Activated CD8-positive, alpha-beta memory T cell treated with anti-CD3 and anti-CD28 coated beads, Interleukin-2, amount 10 ng/mL, durations not matched to agents 7 days and 5 days (primary cell): Measurements from ENCODE around the gene IGSF5. TPM values are rescaled to one million over a fixed set of nuclear protein-coding genes. Genes with fewer than 3 reads are reported as not detected.
"Not testable (repeated sequence)": the region's sequence is repeated elsewhere in the genome, so short reads cannot be mapped to it uniquely, and the experiment has no call there.

ENCODE experiments used
- ATAC-seq: fragments of 150-1000 bp; cut with Tn5 transposase; one replicate; pipeline ENCODE4 v1.10.0; 2021; ENCODE audit warnings: moderate library complexity
- CTCF ChIA-PET: fragments of 350-600 bp; sonication (Branson Sonifier 250); formaldehyde crosslinking; loops from one replicate; lab custom pipeline; 2021; ENCODE audit warnings: antibody characterized with exemption; lab: Charles Lee
- DNase-seq: peaks from one replicate; pipeline ENCODE4 v3.0.0-alpha.2; 2020
- H3K27ac Mint-ChIP-seq: one replicate; pipeline ENCODE4 v1.8.0; 2021; ENCODE audit warnings: mild to moderate bottlenecking, mixed read lengths
- H3K27me3 Mint-ChIP-seq: one replicate; pipeline ENCODE4 v1.8.0; 2021; ENCODE audit warnings: mixed read lengths
- H3K36me3 Mint-ChIP-seq: one replicate; pipeline ENCODE4 v1.8.0; 2021; ENCODE audit warnings: mild to moderate bottlenecking, mixed read lengths
- H3K4me1 Mint-ChIP-seq: one replicate; pipeline ENCODE4 v1.8.0; 2021; ENCODE audit warnings: mixed read lengths
- H3K4me3 Mint-ChIP-seq: one replicate; pipeline ENCODE4 v1.8.0; 2021; ENCODE audit warnings: mild to moderate bottlenecking, moderate library complexity, mixed read lengths
- H3K9me3 Mint-ChIP-seq: one replicate; pipeline ENCODE4 v1.8.0; 2022; ENCODE audit warnings: low read depth, mixed read lengths
- total RNA-seq, 2 experiments: library from RNA; stranded (reverse); gene quantifications; one replicate each; pipeline ENCODE4 v1.2.3, GENCODE V29; 2021

The IGSF5 gene
- total RNA-seq, 2 experiments from 2014 or later = not detected

DNA sequence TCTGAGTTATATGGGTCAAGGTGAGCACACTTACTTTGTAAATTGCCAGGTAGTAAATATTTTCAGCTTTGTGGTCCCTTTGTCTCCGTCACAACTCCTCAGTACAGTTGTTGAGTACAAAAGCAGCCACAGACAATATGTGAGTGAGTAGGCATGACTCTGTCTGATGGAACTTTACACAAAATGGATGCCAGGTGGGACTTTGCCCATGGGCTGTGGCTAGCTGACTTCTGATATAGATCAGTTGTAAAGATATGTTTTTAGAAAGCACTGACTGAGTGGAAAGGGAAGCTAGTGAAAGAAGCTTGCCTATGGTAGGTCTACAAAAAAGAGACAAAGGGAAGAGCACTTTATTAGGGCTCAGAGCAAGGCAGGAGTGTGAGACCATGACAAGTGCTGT lies 23.1 kb upstream of the IGSF5 start:
- no peak for ATAC-seq
- Mint-ChIP-seq H3K4me3 (no peak overlapping the region), H3K9me3 (no peaks in the 10 kb centered on the region), H3K27ac (no peak overlapping the region), H3K36me3 (no peaks in the 10 kb centered on the region), H3K27me3 (peaks cover 2% of the 10 kb centered on the region), H3K4me1 (no peaks in the 10 kb centered on the region)
- DNase-seq = no peak
- CTCF ChIA-PET = no interaction called here

DNA sequence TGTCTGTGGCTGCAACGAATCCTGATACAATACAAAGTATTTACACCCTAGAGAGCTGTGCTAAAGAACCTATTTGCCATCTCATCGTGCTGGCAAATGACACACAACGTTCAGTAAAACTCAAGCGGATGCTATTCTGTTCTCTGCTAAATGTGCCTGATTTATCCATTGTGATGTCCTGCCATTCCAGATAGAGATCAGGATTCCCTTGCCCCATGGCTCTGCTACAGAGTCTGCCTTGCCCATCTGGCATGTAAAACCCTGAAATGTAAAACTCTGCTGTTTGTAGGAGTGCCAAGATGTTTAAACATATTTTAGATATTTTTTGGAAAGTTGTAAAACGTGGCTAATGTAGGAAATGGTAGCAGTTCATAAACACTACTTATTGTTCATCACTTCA lies 20.0 kb upstream of the IGSF5 start:
- H3K4me3 Mint-ChIP-seq = no peak overlapping the region
- no peaks in the 10 kb centered on the region for H3K4me1 Mint-ChIP-seq
- DNase-seq (no peak), ATAC-seq (no peak)
- CTCF ChIA-PET = no interaction called here
- H3K9me3 Mint-ChIP-seq = no peaks in the 10 kb centered on the region
- H3K27me3 Mint-ChIP-seq = no peaks in the 10 kb centered on the region
- no peaks in the 10 kb centered on the region for H3K36me3 Mint-ChIP-seq
- no peak overlapping the region for H3K27ac Mint-ChIP-seq

DNA sequence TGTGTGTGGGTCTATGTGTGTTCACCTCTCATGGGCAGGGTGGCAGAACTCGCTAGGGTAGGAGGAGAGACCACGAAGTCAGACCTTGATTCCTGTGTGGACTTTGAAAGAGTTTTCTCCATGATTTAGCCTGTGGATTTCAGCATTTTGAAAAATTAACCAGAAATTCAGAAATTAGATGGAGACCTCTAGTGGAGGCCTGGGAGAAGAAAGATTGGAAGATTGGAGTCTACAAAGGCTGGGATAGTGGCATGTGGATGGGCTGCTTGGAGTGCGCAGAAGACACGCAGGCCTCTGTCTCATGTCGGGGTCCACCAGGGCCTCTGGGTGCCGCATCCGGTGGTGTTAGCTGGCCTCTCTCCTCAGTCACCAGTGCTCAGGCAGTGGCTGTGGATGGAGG lies 18.9 kb upstream of the IGSF5 start:
- no peaks in the 10 kb centered on the region for H3K27me3 Mint-ChIP-seq
- no peak overlapping the region for H3K27ac Mint-ChIP-seq
- H3K4me3 Mint-ChIP-seq = no peak overlapping the region
- DNase-seq = no peak
- H3K4me1 Mint-ChIP-seq = no peaks in the 10 kb centered on the region
- H3K9me3 Mint-ChIP-seq = no peaks in the 10 kb centered on the region
- ATAC-seq = no peak
- H3K36me3 Mint-ChIP-seq = no peaks in the 10 kb centered on the region
- CTCF ChIA-PET = no interaction called here

DNA sequence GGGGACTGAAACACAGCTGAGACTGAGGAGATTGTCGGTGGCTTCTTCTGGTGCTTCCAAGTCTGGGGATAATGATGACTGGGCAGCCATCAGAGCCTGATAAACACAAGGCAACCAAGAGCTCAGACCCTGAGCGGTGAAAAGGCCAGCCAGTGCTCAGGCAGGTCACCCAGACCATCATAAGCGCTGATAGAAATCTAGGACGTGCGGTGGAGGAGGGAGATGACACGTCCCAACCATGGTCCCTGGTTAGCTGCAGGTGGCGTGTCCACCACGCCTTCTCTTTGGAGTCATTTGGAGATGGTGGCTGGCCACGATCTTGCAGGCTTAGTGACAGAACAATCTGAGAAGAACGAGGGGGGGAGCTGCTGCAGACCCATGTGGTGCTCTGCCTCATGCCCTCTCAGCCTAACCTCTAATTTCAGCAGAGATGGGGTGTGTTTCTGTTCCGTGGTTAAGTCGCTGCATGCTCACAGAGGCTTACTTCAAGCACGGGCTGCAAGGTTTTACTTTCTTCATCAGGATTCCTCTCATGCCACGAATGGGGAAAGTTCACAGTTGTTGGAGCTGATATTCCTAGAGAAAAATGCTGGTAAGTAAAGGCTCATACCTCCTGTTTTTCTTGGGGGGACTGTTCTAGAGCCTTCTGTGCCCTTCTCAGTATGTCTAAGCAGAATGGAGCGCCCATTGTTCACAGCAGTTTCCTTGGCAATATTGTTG lies 17.4 kb upstream of the IGSF5 start:
- no peaks in the 10 kb centered on the region for H3K36me3 Mint-ChIP-seq
- H3K9me3 Mint-ChIP-seq = no peaks in the 10 kb centered on the region
- DNase-seq = no peak
- no peak overlapping the region for H3K4me3 Mint-ChIP-seq
- CTCF ChIA-PET = no interaction called here
- H3K27ac Mint-ChIP-seq = no peak overlapping the region
- no peaks in the 10 kb centered on the region for H3K4me1 Mint-ChIP-seq
- no peaks in the 10 kb centered on the region for H3K27me3 Mint-ChIP-seq
- no peak for ATAC-seq

DNA sequence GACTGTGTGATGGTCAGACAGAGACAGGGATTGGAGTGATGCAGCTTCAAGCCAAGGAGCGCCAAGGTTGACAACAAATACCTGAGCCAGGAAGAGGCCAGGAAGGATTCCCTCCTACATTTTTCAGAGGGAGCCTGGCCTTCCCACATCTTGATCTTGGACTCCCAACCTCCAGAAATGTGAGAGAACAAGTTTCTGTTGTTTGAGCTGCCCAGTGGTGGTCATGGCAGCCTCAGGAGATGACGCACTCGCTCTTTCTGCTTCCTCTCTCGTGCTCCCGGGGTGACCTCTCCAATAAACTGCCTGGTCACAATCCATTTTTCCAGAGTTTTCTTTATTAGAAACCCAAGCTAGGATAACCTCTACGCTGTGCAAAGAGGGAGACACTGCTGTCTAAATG lies 16.6 kb upstream of the IGSF5 start:
- H3K9me3 Mint-ChIP-seq = no peaks in the 10 kb centered on the region
- DNase-seq = no peak
- H3K4me1 Mint-ChIP-seq = no peaks in the 10 kb centered on the region
- ATAC-seq = no peak
- H3K4me3 Mint-ChIP-seq = no peak overlapping the region
- no peak overlapping the region for H3K27ac Mint-ChIP-seq
- no peaks in the 10 kb centered on the region for H3K36me3 Mint-ChIP-seq
- no peaks in the 10 kb centered on the region for H3K27me3 Mint-ChIP-seq
- CTCF ChIA-PET = no interaction called here

DNA sequence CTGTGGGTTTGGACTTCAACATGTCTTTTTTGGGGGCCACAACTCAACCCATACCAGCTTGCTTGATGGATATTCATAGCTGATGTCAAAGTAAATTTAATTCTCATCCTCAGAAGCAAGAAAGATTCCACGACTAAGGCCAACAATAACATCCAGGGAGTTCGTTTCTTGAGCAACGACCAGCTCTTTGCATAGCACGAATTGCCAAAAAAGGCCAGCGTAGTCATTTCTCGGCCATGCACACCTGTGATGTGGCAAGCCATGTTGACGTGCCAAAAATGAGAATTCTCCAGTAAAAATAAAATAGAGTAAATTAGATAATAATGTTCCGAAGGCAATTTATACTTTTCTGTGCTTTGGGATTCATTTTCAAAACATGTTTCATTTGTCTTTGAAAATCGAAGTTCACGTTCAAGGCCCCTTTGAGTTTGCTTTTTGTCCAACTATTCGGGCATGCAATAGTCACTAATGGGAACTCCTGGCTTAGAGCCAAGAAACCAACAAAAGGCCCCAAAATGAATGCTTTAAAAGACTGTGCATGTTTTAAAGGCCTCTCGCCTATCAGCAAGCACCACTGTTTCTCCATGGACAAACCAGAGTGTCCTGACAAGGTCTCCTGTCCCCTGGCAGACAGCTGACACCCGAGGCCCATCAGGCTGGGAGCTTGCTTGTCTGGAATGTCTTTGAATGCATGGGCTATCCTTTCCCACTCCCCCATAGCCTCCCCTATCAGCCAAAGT lies 14.4 kb upstream of the IGSF5 start:
- no peaks in the 10 kb centered on the region for H3K27me3 Mint-ChIP-seq
- H3K4me1 Mint-ChIP-seq = no peaks in the 10 kb centered on the region
- H3K4me3 Mint-ChIP-seq = no peak overlapping the region
- ATAC-seq (no peak), DNase-seq (no peak)
- H3K27ac Mint-ChIP-seq = no peak overlapping the region
- CTCF ChIA-PET = no interaction called here
- H3K36me3 Mint-ChIP-seq = no peaks in the 10 kb centered on the region
- H3K9me3 Mint-ChIP-seq = no peaks in the 10 kb centered on the region

DNA sequence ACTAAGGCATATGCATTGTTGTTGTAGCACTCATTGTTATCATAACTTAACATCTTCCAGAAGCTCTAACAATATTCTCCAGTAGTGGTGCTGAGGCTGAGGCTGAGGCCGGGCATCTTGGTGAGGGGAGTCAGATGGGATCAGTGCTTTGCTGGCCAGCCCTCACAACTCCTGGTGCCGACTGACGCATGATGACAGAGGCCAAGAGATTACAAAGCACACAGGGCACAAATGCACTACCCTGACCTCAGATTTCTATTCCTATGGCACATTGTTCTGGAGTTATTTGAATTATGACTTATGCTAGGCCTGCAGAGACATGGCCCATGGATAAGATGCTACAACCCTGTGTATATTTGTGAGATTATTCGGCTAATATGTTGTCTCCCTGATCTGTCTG lies 8.3 kb upstream of the IGSF5 start:
- no peaks in the 10 kb centered on the region for H3K9me3 Mint-ChIP-seq
- H3K4me1 Mint-ChIP-seq = no peaks in the 10 kb centered on the region

DNA sequence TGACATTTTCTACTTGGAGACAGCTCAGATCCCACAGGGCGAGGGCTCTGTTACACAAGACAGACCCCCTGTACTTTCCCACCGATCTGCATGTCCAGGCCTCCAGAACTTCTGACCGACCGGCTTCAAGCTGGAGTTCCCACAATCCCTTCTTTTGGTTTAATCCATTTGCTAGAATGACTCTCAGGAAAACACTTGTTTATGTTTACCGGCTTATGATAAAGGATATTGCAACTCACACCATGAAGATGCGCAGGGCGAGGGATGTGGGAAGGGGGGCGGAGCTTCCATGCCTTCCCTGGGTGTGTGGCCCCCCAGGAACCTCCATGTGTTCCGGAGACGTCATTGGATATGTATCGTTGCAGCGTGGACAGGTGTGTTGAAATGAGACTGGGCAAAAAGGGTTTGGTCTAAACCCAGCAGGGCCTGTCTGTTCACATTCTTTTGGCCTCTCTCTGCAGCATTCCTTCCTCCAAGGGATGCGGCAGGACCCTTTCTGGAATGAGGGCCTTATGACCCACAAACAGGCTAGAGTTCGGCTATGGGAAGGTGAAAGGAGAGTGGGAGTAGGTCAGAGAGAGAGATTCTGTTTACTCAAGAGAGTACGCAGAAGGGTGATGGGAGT lies 7.5 kb upstream of the IGSF5 start:
- CTCF ChIA-PET = no interaction called here

More for the DNA sequence above, 8.3 kb upstream of the IGSF5 start:
- no peaks in the 10 kb centered on the region for H3K36me3 Mint-ChIP-seq
- H3K27ac Mint-ChIP-seq = no peak overlapping the region
- no peak overlapping the region for H3K4me3 Mint-ChIP-seq
- no peak for DNase-seq
- H3K27me3 Mint-ChIP-seq = no peaks in the 10 kb centered on the region
- CTCF ChIA-PET = no interaction called here
- no peak for ATAC-seq

DNA sequence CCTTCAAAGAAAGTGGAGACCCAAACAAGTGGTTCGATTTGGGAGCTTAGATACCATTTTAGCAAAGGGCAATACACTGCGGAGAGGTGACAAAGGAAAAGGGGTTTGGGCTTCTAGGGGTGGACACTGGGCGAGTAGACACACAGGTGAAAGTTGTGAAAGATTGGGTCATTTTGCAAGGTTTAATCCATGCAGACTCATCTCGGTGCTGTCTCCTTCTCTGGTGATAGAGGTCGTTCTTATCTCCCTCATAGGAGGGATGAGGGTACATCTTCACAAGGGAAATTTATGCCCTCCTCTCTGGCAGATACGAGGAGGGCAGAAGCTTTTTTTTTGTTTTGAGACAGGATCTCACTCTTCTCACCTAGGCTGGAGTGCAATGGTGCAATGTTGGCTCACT lies 6.4 kb upstream of the IGSF5 start:
- CTCF ChIA-PET = no interaction called here
- H3K27ac Mint-ChIP-seq = no peak overlapping the region
- DNase-seq = no peak
- no peaks in the 10 kb centered on the region for H3K27me3 Mint-ChIP-seq
- H3K9me3 Mint-ChIP-seq = no peaks in the 10 kb centered on the region
- no peak overlapping the region for H3K4me3 Mint-ChIP-seq
- no peaks in the 10 kb centered on the region for H3K36me3 Mint-ChIP-seq
- no peak for ATAC-seq
- H3K4me1 Mint-ChIP-seq = no peaks in the 10 kb centered on the region

More for the DNA sequence above, 7.5 kb upstream of the IGSF5 start:
- no peaks in the 10 kb centered on the region for H3K9me3 Mint-ChIP-seq
- no peak overlapping the region for H3K27ac Mint-ChIP-seq
- no peak for DNase-seq
- H3K36me3 Mint-ChIP-seq = no peaks in the 10 kb centered on the region
- H3K4me3 Mint-ChIP-seq = no peak overlapping the region
- H3K4me1 Mint-ChIP-seq = no peaks in the 10 kb centered on the region
- no peak for ATAC-seq
- no peaks in the 10 kb centered on the region for H3K27me3 Mint-ChIP-seq

DNA sequence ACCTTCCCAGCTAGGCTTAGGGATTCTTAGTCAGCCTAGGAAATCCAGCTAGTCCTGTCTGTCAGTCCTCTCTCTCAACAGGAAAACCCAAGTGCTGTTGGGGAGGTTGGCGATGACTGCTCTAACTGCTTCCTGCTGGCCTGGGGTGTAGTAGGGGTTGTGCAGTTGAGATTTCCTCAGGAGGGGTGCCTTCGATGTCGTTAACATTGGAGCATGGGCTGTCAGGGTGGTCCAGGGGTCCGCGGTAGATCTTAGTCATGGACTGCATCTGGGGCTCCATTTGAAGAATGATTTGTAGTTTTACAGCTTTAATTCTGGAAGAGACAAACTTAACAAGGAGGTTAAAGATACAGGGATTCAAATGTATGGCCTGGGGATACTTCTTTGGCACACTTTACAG lies 5.5 kb upstream of the IGSF5 start:
- H3K36me3 Mint-ChIP-seq, H3K4me1 Mint-ChIP-seq, H3K9me3 Mint-ChIP-seq, H3K27me3 Mint-ChIP-seq, H3K4me3 Mint-ChIP-seq, H3K27ac Mint-ChIP-seq, CTCF ChIA-PET, ATAC-seq, DNase-seq: not testable (repeated sequence)

DNA sequence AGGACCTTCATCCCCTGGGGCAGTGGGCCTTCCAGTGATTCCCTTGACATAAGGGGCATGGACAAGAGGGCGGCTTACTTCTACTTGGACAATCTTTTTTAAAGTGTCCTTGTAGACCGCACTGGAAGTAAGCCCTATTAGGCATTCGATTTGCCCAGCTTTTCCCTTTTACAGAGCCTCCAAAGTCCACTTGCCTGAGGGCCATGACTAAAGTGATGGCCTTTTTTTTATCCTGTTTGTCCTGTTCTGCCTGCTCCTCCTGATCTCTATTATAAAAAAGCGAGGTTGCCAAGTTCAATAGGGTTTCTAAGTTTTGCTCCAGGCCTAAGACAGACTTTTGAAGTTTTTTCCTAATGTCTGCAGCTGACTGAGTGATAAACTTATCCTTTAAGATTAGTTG lies 2.4 kb upstream of the IGSF5 start:
- CTCF ChIA-PET, H3K27ac Mint-ChIP-seq: not testable (repeated sequence)

DNA sequence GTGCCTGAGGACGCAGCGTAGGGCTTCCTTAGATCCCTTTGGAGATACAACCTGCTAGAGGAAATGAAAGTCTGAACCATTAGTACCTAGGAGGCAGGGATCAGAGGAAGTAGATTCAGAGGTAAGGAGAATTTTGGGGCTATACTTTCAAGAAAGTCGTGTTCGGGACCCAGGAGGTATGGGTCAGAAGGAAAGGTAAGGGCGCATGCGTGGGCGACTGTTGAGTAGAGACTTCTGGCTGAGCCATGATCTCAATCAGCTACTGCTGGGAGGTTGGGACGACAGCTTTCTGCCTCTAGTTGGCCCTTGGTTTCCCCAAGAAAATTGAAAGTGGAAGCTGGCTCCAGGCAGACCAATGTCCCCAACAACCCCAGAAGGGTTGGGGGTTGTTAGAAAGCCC lies 349 bp downstream of the IGSF5 start:
- H3K9me3 Mint-ChIP-seq, DNase-seq, H3K4me1 Mint-ChIP-seq, ATAC-seq, H3K4me3 Mint-ChIP-seq, CTCF ChIA-PET, H3K36me3 Mint-ChIP-seq, H3K27ac Mint-ChIP-seq, H3K27me3 Mint-ChIP-seq: not testable (repeated sequence)

More for the DNA sequence above, 2.4 kb upstream of the IGSF5 start:
- H3K4me1 Mint-ChIP-seq, H3K36me3 Mint-ChIP-seq, ATAC-seq, H3K4me3 Mint-ChIP-seq, H3K9me3 Mint-ChIP-seq, DNase-seq, H3K27me3 Mint-ChIP-seq: not testable (repeated sequence)

DNA sequence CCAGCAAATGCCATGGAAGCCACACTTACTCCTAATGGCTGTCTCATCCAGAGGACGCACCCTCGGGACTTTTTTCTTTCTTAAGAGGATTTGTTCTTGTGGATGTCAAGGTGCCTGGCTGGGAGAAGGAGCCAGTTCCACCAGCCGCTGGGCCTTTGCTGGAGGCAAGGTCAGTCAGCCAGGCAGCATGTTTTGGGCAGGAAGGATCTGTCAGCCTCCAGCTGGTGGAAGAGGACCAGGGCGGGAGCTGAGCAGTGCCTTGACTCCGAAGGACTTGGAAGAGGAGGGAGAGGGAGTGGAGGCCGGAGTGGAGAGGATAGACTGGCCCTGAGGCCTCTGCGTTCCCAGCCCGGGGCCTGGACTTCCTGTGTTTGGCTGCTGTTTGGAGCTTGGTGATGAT lies 5.7 kb downstream of the IGSF5 start:
- H3K9me3 Mint-ChIP-seq = peaks cover 6% of the 10 kb centered on the region
- H3K4me1 Mint-ChIP-seq = no peaks in the 10 kb centered on the region
- H3K4me3 Mint-ChIP-seq = no peak overlapping the region
- H3K27me3 Mint-ChIP-seq = no peaks in the 10 kb centered on the region
- CTCF ChIA-PET = no interaction called here
- ATAC-seq = no peak
- no peak overlapping the region for H3K27ac Mint-ChIP-seq
- no peaks in the 10 kb centered on the region for H3K36me3 Mint-ChIP-seq
- no peak for DNase-seq

DNA sequence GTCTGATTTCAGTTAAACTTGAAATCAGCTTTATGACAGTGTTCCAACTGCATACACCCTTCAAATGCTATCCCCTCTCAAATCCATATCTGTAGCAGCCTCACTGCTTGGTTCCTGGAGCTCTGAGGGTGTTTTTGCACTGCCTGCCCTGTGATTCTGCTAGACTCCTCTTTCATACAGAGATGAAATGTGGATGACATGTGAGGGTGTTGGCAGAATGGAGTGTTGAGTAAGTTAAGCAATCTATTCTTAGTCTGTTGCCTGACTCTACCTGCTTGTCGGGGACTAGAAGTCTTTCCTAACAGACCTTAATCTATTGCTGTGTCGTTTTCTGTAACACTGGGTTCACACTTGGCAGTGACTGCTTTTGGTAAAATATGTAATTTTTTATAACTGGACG lies 9.8 kb downstream of the IGSF5 start:
- ATAC-seq (no peak), DNase-seq (no peak)
- Mint-ChIP-seq H3K9me3 (peaks cover 6% of the 10 kb centered on the region), H3K36me3 (no peaks in the 10 kb centered on the region), H3K27me3 (no peaks in the 10 kb centered on the region), H3K4me3 (no peak overlapping the region), H3K4me1 (no peaks in the 10 kb centered on the region), H3K27ac (no peak overlapping the region)
- CTCF ChIA-PET = no interaction called here
